CD4-positive, alpha-beta memory T cell (primary cell): ENCODE results near the gene ANO7. TPM values are rescaled to one million over a fixed set of nuclear protein-coding genes. Genes with fewer than 3 reads are reported as not detected.

Experiments
- CTCF ChIA-PET: fragments of 350-600 bp; sonication (Branson Sonifier 250); formaldehyde crosslinking; loops from one replicate; lab custom pipeline; 2021; ENCODE audit warnings: inconsistent platforms; ENCODE audit not compliant: partially characterized antibody; lab: Charles Lee
- POLR2A ChIA-PET: fragments of 350-600 bp; sonication (Branson Sonifier 250); formaldehyde crosslinking; loops from one replicate; lab custom pipeline; 2021; ENCODE audit not compliant: partially characterized antibody; lab: Charles Lee
- DNase-seq, 5 donors: peaks; one replicate each; pipeline versions ENCODE4 v3.0.0 to v3.0.0-alpha.2; 2020 to 2022; ENCODE audit warnings: mixed read lengths in 1 of 5
- H3K27ac ChIP-seq: one replicate; pipeline ENCODE4 v1.7.0; 2013; ENCODE audit warnings: low read depth, low read length
- H3K27me3 ChIP-seq: 2 replicates; pipeline ENCODE4 v1.7.0; 2013; ENCODE audit warnings: mild to moderate bottlenecking, low read length, moderate library complexity; ENCODE audit not compliant: insufficient read depth
- H3K36me3 ChIP-seq: 2 replicates; pipeline ENCODE4 v1.7.0; 2013; ENCODE audit warnings: mild to moderate bottlenecking, low read length, moderate library complexity; ENCODE audit not compliant: insufficient read depth
- H3K4me1 ChIP-seq: 2 replicates; pipeline ENCODE4 v1.7.0; 2013; ENCODE audit warnings: mild to moderate bottlenecking, low read length, moderate library complexity; ENCODE audit not compliant: insufficient read depth
- H3K4me3 ChIP-seq, 2 donors: one replicate each; pipeline ENCODE4 v1.7.0; 2013; ENCODE audit warnings: low read length in 2 of 2, mild to moderate bottlenecking in 1 of 2
- H3K9me3 ChIP-seq, 2 donors: one replicate each; pipeline ENCODE4 v1.7.0; 2013; ENCODE audit warnings: low read length in 2 of 2, control low read depth in 1 of 2; ENCODE audit not compliant: control insufficient read depth in 1 of 2
- H3K27ac Mint-ChIP-seq, 7 donors: one replicate each; pipeline ENCODE4 v1.8.0; 2020 to 2021; ENCODE audit warnings: mixed read lengths in 7 of 7, mild to moderate bottlenecking in 6 of 7, inconsistent platforms in 3 of 7, moderate library complexity in 3 of 7
- H3K27me3 Mint-ChIP-seq, 2 donors: one replicate each; pipeline ENCODE4 v1.8.0; 2020 to 2021; ENCODE audit warnings: mixed read lengths in 2 of 2
- H3K36me3 Mint-ChIP-seq, 2 donors: one replicate each; pipeline ENCODE4 v1.8.0; 2020 to 2021; ENCODE audit warnings: mixed read lengths in 2 of 2, inconsistent platforms in 1 of 2, mild to moderate bottlenecking in 1 of 2
- H3K4me1 Mint-ChIP-seq, 4 donors: one replicate each; pipeline ENCODE4 v1.8.0; 2020 to 2021; ENCODE audit warnings: mixed read lengths in 4 of 4, mild to moderate bottlenecking in 1 of 4
- H3K4me3 Mint-ChIP-seq, 8 donors: one replicate each; pipeline ENCODE4 v1.8.0; 2020 to 2021; ENCODE audit warnings: mixed read lengths in 8 of 8, mild to moderate bottlenecking in 7 of 8, moderate library complexity in 6 of 8, inconsistent platforms in 3 of 8
- H3K9me3 Mint-ChIP-seq, 8 donors: one replicate each; pipeline ENCODE4 v1.8.0; 2020 to 2021; ENCODE audit warnings: mixed read lengths in 8 of 8, mild to moderate bottlenecking in 5 of 8, inconsistent platforms in 3 of 8, moderate library complexity in 1 of 8
- intact Hi-C: fragments of 100-400 bp; cut with micrococcal nuclease; formaldehyde crosslinking; loops from one replicate; pipeline ENCODE4 v1.15.1; 2023
- polyA plus RNA-seq, 2 donors: library from polyadenylated mRNA; unstranded; fragments of 300-500 nt; fragmentation: Illumina TruSeq; gene quantifications; one replicate each; pipeline ENCODE4 v1.2.3, GENCODE V29; 2021
- total RNA-seq, 2 experiments: library from RNA; stranded (reverse); gene quantifications; one replicate each; pipeline ENCODE4 v1.2.3, GENCODE V29; 2021

Gene ANO7
- total and polyA plus RNA-seq, 4 experiments from 2014 or later: 0.13 to 0.81 (median 0.53) TPM; not detected in 1

DNA sequence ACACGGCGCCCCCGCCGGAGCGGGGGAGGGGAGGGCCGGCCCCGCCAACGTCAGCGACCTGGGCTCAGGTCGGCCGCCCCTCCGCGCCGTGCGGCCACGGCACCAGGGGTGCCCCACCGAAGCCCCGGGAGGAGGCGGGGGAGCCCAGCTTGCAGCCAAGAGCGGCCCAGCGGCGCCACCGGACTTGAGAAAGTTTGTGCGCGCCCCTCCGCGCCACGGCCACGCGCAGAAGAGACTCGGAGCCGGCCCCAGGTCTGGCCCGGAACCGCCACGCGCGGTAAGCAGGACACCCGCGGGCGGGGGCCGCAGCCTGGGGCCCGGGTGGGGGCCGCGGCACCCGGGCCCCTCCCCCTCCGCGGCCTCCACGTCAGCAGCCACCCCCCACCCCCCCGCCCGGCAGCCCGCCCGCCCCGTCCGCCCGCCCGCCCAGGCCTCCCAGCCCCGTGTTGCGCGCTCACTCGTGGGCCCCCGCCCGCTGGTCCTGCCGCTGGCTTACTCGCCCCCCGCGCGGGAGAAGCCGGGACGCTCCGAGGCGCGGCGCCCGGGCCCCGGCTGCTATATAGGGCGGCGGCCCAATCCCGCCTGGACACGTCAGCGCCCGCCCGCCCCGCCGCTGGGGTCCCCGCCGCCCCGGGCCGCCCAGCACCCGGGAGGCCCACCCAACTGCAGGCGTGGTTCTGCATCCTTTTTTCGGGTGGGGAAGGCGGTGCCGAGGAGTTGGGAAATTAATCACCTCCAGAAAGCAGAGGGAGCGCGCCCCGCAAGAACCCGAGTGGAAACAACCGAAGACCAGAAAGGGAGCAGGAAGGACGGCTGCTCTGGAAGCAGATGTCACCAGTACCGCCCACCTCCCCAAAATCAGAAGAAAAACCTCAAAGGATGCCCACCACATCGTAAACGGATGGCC, 84.1 kb downstream of the ANO7 start:
- Mint-ChIP-seq H3K36me3 (peaks cover 21 to 24% of the 10 kb centered on the region in 2 donors), H3K4me1 (peaks cover 23 to 50% (median 39%) of the 10 kb centered on the region in 4 donors), H3K27me3 (no peaks in the 10 kb centered on the region), H3K4me3 (peak overlapping the region; percentile 77 to 87 (median 82)), H3K9me3 (peaks cover 0 to 9% (median 4%) of the 10 kb centered on the region in 8 donors), H3K27ac (peak overlapping the region in 6 of 7 donors; percentile 44 to 91 (median 74))
- intact Hi-C loops: loop anchor here (1.0 to 5.0 kb wide), 2 partner anchors 43 to 235 kb away; partner anchors contain the start of genes HDLBP, SEPTIN2 and STK25
- H3K4me1 ChIP-seq: peaks cover 22% of the 10 kb centered on the region
- H3K36me3 ChIP-seq: peaks cover 3% of the 10 kb centered on the region
- H3K27ac ChIP-seq: peak overlapping the region; percentile 58
- H3K27me3 ChIP-seq: no peaks in the 10 kb centered on the region
- CTCF ChIA-PET: no interaction called here
- peak overlapping the region; percentile 28 to 63 for H3K4me3 ChIP-seq
- DNase-seq: peak; percentile 34 to 59 (median 37)
- no peaks in the 10 kb centered on the region for H3K9me3 ChIP-seq
- POLR2A ChIA-PET: interaction anchor here (1.3 to 2.6 kb wide), 2 partner anchors 42 to 44 kb away, joined by 3 to 12 read pairs; partner anchors contain the start of genes HDLBP and SEPTIN2

GRCh38 chr2:241273210-241274020, 84.9 kb downstream of the ANO7 start:
- Histone ChIP-seq H3K9me3 (no peaks in the 10 kb centered on the region), H3K4me3 (peak overlapping the region; percentile 28 to 49), H3K4me1 (peaks cover 22% of the 10 kb centered on the region), H3K36me3 (peaks cover 3% of the 10 kb centered on the region), H3K27ac (peak overlapping the region; percentile 46), H3K27me3 (no peaks in the 10 kb centered on the region)
- Mint-ChIP-seq H3K36me3 (peaks cover 14 to 17% of the 10 kb centered on the region in 2 donors), H3K9me3 (peaks cover 0 to 9% (median 4%) of the 10 kb centered on the region in 8 donors), H3K27me3 (no peaks in the 10 kb centered on the region), H3K4me3 (peak overlapping the region; percentile 77 to 87 (median 82)), H3K4me1 (peaks cover 25 to 57% (median 35%) of the 10 kb centered on the region in 4 donors), H3K27ac (peak overlapping the region in 6 of 7 donors; percentile 19 to 88 (median 68))
- peak in 1 of 5 donors; percentile 9 for DNase-seq
- intact Hi-C loops: loop anchor here (5.0 kb wide), 1 partner anchor 234 kb away; the partner anchor contains the start of gene STK25
- ChIA-PET CTCF (no interaction called here), POLR2A (no interaction called here)

DNA sequence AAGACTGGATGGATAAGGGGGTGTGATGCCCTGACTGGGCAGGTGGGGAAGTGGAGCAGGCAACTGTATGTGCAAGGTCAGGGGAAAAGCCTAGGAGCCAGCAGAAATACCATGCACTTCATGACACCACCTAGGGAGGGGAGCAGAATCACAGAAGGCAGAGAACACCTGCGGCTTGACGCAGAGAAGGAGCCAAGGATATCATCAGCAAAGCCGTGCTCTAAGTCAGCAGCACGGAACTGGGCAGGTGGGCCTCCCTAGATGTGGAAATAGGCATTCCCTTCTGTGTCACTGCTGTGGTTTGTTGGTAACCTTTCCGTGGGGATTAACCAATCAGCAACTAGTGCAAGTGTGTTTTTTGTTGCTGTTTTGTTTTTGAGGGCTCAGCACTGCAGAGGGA, 85.7 kb downstream of the ANO7 start:
- no peak overlapping the region for H3K27ac ChIP-seq
- Mint-ChIP-seq H3K9me3 (peaks cover 0 to 9% (median 4%) of the 10 kb centered on the region in 8 donors), H3K4me1 (peaks cover 22 to 53% (median 35%) of the 10 kb centered on the region in 4 donors), H3K27me3 (no peaks in the 10 kb centered on the region), H3K4me3 (peak overlapping the region; percentile 4 to 85 (median 28)), H3K27ac (peak overlapping the region in 4 of 7 donors; percentile 17 to 82 (median 53)), H3K36me3 (peaks cover 12 to 14% of the 10 kb centered on the region in 2 donors)
- ChIA-PET POLR2A (no interaction called here), CTCF (no interaction called here)
- H3K4me1 ChIP-seq: peaks cover 22% of the 10 kb centered on the region
- no peak overlapping the region for H3K4me3 ChIP-seq
- no peaks in the 10 kb centered on the region for H3K9me3 ChIP-seq
- no peaks in the 10 kb centered on the region for H3K36me3 ChIP-seq
- no peaks in the 10 kb centered on the region for H3K27me3 ChIP-seq
- DNase-seq: peak in 1 of 5 donors; percentile 6
- intact Hi-C loops: loop anchor here (5.0 kb wide), 1 partner anchor 233 kb away; the partner anchor contains the start of gene STK25

Other genes with a start within 250 kb of the ANO7 start
- gene SNED1, start 190.1 kb upstream of the ANO7 start, total RNA-seq: 10 to 100 TPM; 85.2 to 90.1 TPM
- 1 to 10 TPM; 1.6 to 3.2 TPM for gene SNED1, start 190.1 kb upstream of the ANO7 start, polyA plus RNA-seq
- gene MTERF4, start 86.4 kb upstream of the ANO7 start, total RNA-seq: 100 to 1,000 TPM; 204 to 227 TPM
- 10 to 100 TPM; 44.6 to 56.6 TPM for gene MTERF4, start 86.4 kb upstream of the ANO7 start, polyA plus RNA-seq
- 100 to 1,000 TPM; 290 to 309 TPM for gene PASK, start 39.2 kb upstream of the ANO7 start, total RNA-seq
- 10 to 100 TPM; 38.2 to 50.0 TPM for gene PASK, start 39.2 kb upstream of the ANO7 start, polyA plus RNA-seq
- gene PPP1R7, start 38.2 kb upstream of the ANO7 start, total RNA-seq: 10 to 100 TPM; 61.3 to 68.9 TPM
- gene PPP1R7, start 38.2 kb upstream of the ANO7 start, polyA plus RNA-seq: 100 to 1,000 TPM; 114 to 119 TPM
- gene HDLBP, start 127.0 kb downstream of the ANO7 start, total RNA-seq: 100 to 1,000 TPM; 166 to 183 TPM
- 10 to 100 TPM; 24.7 to 82.3 TPM for gene HDLBP, start 127.0 kb downstream of the ANO7 start, polyA plus RNA-seq
- gene SEPTIN2, start 127.2 kb downstream of the ANO7 start, total RNA-seq: 100 to 1,000 TPM; 332 to 362 TPM
- 100 to 1,000 TPM; 187 to 249 TPM for gene SEPTIN2, start 127.2 kb downstream of the ANO7 start, polyA plus RNA-seq
- gene FARP2, start 167.6 kb downstream of the ANO7 start, total RNA-seq: 10 to 100 TPM; 17.2 to 21.8 TPM
- gene FARP2, start 167.6 kb downstream of the ANO7 start, polyA plus RNA-seq: 1 to 10 TPM; 3.9 to 5.5 TPM